Esophagus squamous epithelium (tissue), 5 donors: Measurements from ENCODE around the gene ACSL3. TPM values are rescaled to one million over a fixed set of nuclear protein-coding genes. Genes with fewer than 3 reads are reported as not detected.

ENCODE experiments used
- DNase-seq: peaks from one replicate; lab custom pipeline; 2025; lab: John Stamatoyannopoulos, UW
- H3K27ac ChIP-seq, 4 donors: fragments of 200-600 bp; sonication (generic); one replicate each; pipeline ENCODE4 v1.5.1; 2016 to 2019; ENCODE audit warnings: mild to moderate bottlenecking in 1 of 4
- H3K27me3 ChIP-seq, 4 donors: fragments of 200-600 bp; sonication (generic); 1 replicate in 3 of 4; 2 replicates in 1 of 4; pipeline versions ENCODE4 v1.5.1 to v1.6.0; 2017 to 2021; ENCODE audit warnings: antibody characterized with exemption in 1 of 4
- H3K36me3 ChIP-seq, 3 donors: fragments of 200-600 bp; sonication (generic); one replicate each; pipeline ENCODE4 v1.5.1; 2016 to 2019
- H3K4me1 ChIP-seq, 3 donors: fragments of 200-600 bp; sonication (generic); one replicate each; pipeline ENCODE4 v1.5.1; 2017 to 2019
- H3K4me3 ChIP-seq, 4 donors: fragments of 200-600 bp; sonication (generic); 1 replicate in 3 of 4; 2 replicates in 1 of 4; pipeline ENCODE4 v1.5.1; 2016 to 2019; ENCODE audit warnings: mild to moderate bottlenecking in 2 of 4, moderate library complexity in 1 of 4
- H3K9me3 ChIP-seq, 3 donors: fragments of 200-600 bp; sonication (generic); one replicate each; pipeline ENCODE4 v1.5.1; 2016 to 2019
- POLR2A ChIP-seq, 4 donors: fragments of 450-650 bp; IDR thresholded peaks; one replicate each; pipeline ENCODE4 v1.6.1; 2017; ENCODE audit warnings: antibody characterized with exemption in 4 of 4, mild to moderate bottlenecking in 4 of 4, moderate library complexity in 3 of 4
- WGBS, 2 donors: methylation state at CpG; one replicate each; pipeline ENCODE4 v1.1.5; 2018; 5-methylcytosine and 5-hydroxymethylcytosine counted together
- intact Hi-C: fragments of 100-400 bp; cut with DNase I; formaldehyde crosslinking; loops from one replicate; pipeline ENCODE4 v1.15.0; 2022
- total RNA-seq, 4 donors: library from RNA; depleted of rRNA; stranded (reverse); fragments of >200 nt; gene quantifications; one replicate each; pipeline ENCODE4 v1.1.0, GENCODE V29; 2016
- TF ChIP-seq, protein P1 (sequence below), 6 experiments: fragments of 450-650 bp in 4 of 6; fragments of 200-600 bp in 2 of 6; sonication (generic) in 2 of 6; IDR thresholded peaks; one replicate each; pipeline ENCODE4 v1.5.1; 2016 to 2019; ENCODE audit warnings: antibody characterized with exemption in 6 of 6, mild to moderate bottlenecking in 4 of 6, moderate library complexity in 4 of 6
- donor health status: DM: yes; HTN: yes; CAD: no.

The ACSL3 gene
- total RNA-seq, 4 donors from 2014 or later: 62.4 to 84.6 (median 76.6) TPM

DNA sequence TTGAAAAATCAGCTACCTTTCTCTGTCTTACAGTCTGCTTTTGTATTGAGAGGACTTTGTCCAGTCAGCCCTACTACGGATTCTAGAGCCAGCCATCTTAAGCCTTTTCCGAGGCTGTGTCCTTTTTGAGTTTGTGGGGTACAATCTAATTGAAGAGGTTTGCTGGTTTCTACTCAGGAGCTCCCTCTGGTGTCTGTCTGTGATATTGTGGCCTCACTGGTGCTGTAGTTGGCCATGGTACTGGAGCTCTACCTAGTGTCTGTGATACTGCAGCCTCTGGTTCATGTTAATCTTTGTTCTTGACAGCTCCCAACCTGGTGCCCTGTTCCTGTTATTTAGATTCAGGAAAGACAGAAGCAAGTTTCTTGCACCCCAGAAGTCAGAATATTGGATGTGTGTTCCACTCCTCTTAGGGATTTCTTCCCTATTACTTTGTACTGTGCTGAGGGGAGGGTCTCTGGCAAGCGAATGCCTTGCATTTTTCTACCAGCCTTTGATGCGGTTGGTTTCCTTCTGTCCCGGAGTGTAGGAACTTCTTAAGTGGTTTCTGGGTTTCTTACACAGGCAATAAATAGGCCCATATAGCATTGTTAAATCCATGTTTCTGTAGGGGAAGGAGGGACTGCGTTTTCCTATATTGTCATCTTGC is 78.5 kb downstream of the ACSL3 start:
- H3K27ac ChIP-seq: no peak overlapping the region
- peaks cover 0 to 78% (median 14%) of the 10 kb centered on the region in 3 donors for H3K36me3 ChIP-seq
- TF ChIP-seq, protein P1, sequence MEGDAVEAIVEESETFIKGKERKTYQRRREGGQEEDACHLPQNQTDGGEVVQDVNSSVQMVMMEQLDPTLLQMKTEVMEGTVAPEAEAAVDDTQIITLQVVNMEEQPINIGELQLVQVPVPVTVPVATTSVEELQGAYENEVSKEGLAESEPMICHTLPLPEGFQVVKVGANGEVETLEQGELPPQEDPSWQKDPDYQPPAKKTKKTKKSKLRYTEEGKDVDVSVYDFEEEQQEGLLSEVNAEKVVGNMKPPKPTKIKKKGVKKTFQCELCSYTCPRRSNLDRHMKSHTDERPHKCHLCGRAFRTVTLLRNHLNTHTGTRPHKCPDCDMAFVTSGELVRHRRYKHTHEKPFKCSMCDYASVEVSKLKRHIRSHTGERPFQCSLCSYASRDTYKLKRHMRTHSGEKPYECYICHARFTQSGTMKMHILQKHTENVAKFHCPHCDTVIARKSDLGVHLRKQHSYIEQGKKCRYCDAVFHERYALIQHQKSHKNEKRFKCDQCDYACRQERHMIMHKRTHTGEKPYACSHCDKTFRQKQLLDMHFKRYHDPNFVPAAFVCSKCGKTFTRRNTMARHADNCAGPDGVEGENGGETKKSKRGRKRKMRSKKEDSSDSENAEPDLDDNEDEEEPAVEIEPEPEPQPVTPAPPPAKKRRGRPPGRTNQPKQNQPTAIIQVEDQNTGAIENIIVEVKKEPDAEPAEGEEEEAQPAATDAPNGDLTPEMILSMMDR (IDR thresholded peaks at IDR 0.05): peak; percentile 43 to 75 (median 61)
- no peak for TF ChIP-seq POLR2A (IDR thresholded peaks at IDR 0.05)
- H3K27me3 ChIP-seq: no peaks in the 10 kb centered on the region
- H3K4me1 ChIP-seq: peaks cover 0 to 12% (median 8%) of the 10 kb centered on the region in 3 donors
- H3K4me3 ChIP-seq: no peak overlapping the region
- intact Hi-C loops: no loop called here
- DNase-seq: no peak
- peaks cover 0 to 8% (median 0%) of the 10 kb centered on the region in 3 donors for H3K9me3 ChIP-seq
- 78 to 83% methylated on average over 6 of the region's 6 CpGs for WGBS, 2 donors

DNA sequence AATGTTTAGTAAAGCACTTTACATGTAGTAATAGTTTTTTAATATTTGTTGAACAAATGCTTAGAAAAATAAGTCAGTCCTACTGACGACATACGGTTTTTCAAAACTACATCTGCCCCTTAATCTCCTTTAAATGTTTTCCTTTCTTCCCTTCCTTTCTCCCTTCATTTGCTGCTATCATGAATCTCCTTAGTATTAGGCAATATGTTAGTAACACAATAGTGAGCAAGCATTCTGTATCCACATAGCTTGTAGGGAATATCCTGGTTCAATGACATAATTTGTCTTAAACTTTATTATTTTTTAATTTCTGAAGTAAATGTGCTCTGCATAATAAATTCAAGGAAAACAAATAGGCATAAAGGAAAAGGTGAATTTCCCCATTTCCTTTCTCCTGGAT is 79.1 kb downstream of the ACSL3 start:
- no peak overlapping the region for H3K27ac ChIP-seq
- peaks cover 0 to 8% (median 0%) of the 10 kb centered on the region in 3 donors for H3K9me3 ChIP-seq
- intact Hi-C loops: no loop called here
- no peaks in the 10 kb centered on the region for H3K27me3 ChIP-seq
- peaks cover 0 to 72% (median 14%) of the 10 kb centered on the region in 3 donors for H3K36me3 ChIP-seq
- no peak for DNase-seq
- H3K4me3 ChIP-seq: no peak overlapping the region
- WGBS, 2 donors: 88 to 94% methylated on average over 2 of the region's 2 CpGs
- H3K4me1 ChIP-seq: peaks cover 0 to 19% (median 8%) of the 10 kb centered on the region in 3 donors
- TF ChIP-seq, protein P1 (IDR thresholded peaks at IDR 0.05): no peak
- no peak for TF ChIP-seq POLR2A (IDR thresholded peaks at IDR 0.05)

DNA sequence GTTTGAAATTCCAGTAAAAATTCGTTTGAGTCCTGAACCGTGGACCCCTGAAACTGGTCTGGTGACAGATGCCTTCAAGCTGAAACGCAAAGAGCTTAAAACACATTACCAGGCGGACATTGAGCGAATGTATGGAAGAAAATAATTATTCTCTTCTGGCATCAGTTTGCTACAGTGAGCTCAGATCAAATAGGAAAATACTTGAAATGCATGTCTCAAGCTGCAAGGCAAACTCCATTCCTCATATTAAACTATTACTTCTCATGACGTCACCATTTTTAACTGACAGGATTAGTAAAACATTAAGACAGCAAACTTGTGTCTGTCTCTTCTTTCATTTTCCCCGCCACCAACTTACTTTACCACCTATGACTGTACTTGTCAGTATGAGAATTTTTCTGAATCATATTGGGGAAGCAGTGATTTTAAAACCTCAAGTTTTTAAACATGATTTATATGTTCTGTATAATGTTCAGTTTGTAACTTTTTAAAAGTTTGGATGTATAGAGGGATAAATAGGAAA is 80.7 kb downstream of the ACSL3 start:
- DNase-seq: no peak
- Histone ChIP-seq H3K36me3 (peaks cover 0 to 56% (median under 1%) of the 10 kb centered on the region in 3 donors), H3K9me3 (peaks cover 0 to 8% (median 0%) of the 10 kb centered on the region in 3 donors), H3K27ac (no peak overlapping the region), H3K4me1 (peaks cover 0 to 20% (median 8%) of the 10 kb centered on the region in 3 donors), H3K4me3 (no peak overlapping the region), H3K27me3 (no peaks in the 10 kb centered on the region)
- intact Hi-C loops: no loop called here
- TF ChIP-seq, protein P1 (IDR thresholded peaks at IDR 0.05): no peak
- TF ChIP-seq POLR2A (IDR thresholded peaks at IDR 0.05): no peak
- 84 to 90% methylated on average over 7 of the region's 7 CpGs for WGBS, 2 donors

DNA sequence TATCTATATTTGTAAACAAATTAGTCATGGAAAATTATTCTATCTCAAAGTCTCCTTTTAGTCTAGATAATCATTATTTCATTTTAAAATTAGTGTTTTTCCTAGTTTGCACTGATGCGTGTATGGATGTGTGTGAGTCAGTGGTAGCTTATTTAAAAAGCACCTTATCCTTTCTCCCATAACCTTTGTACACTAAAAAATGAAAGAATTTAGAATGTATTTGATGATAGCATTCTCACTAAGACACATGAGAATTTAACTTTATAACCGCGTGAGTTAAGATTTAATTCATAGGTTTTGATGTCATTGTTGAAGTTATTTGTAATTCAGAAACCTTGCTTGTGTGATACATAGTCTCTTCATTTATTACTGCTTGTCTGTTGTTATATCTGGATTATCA is 81.7 kb downstream of the ACSL3 start:
- no peak overlapping the region for H3K27ac ChIP-seq
- DNase-seq: no peak
- no peak overlapping the region for H3K4me3 ChIP-seq
- TF ChIP-seq POLR2A (IDR thresholded peaks at IDR 0.05): no peak
- TF ChIP-seq, protein P1 (IDR thresholded peaks at IDR 0.05): no peak
- peaks cover 0 to 46% (median 0%) of the 10 kb centered on the region in 3 donors for H3K36me3 ChIP-seq
- intact Hi-C loops: no loop called here
- peaks cover 0 to 6% (median 0%) of the 10 kb centered on the region in 3 donors for H3K9me3 ChIP-seq
- 83 to 84% methylated on average over 3 of the region's 3 CpGs for WGBS, 2 donors
- no peaks in the 10 kb centered on the region for H3K27me3 ChIP-seq
- peaks cover 0 to 20% (median 8%) of the 10 kb centered on the region in 3 donors for H3K4me1 ChIP-seq

DNA sequence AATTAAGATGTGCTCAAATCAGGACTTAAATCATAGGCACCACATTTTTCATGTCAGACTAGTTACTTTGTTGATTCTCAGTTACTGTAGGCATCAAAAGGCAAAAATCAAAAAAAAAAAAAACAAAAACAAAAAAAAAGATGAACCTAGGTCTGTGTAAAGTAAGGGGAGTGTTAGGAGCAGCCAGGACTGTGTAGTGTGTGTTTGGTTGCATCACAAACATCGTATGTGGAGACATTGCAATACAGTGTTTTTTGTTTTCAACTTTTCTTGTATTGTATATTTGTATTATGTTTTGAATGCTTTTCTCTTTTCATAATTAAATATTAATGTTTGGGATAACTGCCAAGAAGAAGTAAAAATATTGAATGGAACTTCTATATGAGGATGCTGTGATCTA is 82.1 kb downstream of the ACSL3 start:
- no peak for DNase-seq
- intact Hi-C loops: no loop called here
- WGBS, 2 donors: 77 to 86% methylated on average over 1 of the region's 1 CpG

More for the DNA sequence above, 82.1 kb downstream of the ACSL3 start:
- no peaks in the 10 kb centered on the region for H3K27me3 ChIP-seq
- H3K9me3 ChIP-seq: peaks cover 0 to 4% (median 0%) of the 10 kb centered on the region in 3 donors
- H3K4me1 ChIP-seq: peaks cover 0 to 20% (median 8%) of the 10 kb centered on the region in 3 donors
- peaks cover 0 to 42% (median 0%) of the 10 kb centered on the region in 3 donors for H3K36me3 ChIP-seq
- no peak overlapping the region for H3K4me3 ChIP-seq
- no peak overlapping the region for H3K27ac ChIP-seq
- TF ChIP-seq, protein P1 (IDR thresholded peaks at IDR 0.05): no peak
- TF ChIP-seq POLR2A (IDR thresholded peaks at IDR 0.05): no peak
